T-helper 22 cell (primary cell): ENCODE data around the gene HSBP1.

Source experiments
- DNase-seq: peaks from one replicate; pipeline ENCODE4 v3.0.0-alpha.2; 2020; ENCODE audit warnings: low read depth

HSBP1 gene

GRCh38 chr16:83804366-83804765, 3.4 kb upstream of the HSBP1 start:
- no peak for DNase-seq

GRCh38 chr16:83806036-83806435, 1.7 kb upstream of the HSBP1 start:
- DNase-seq, result no peak

DNA sequence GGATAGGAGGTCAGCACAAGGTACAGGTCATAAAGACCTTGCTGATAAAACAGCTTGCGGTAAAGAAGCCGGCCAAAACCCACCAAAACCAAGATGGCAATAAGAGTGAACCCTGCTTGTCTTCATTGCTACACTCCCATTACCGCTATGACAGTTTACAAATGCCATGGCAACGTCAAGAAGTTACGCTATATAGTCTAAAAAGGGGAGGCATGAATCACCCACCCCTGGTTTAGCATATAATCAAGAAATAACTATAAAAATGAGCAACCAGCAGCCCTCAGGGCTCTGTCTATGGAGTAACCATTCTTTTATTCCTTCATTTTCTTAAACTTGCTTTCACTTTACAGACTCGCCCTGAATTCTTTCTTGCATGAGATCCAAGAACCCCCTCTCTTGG, 1.0 kb upstream of the HSBP1 start:
- no peak for DNase-seq

GRCh38 chr16:83807327-83807709, 460 bp upstream of the HSBP1 start:
- no peak for DNase-seq

- DNase-seq, result no peak
These were observed 816 bp downstream of the HSBP1 start for GRCh38 chr16:83808573-83809014.

- DNase-seq, result no peak
These were observed 1.3 kb downstream of the HSBP1 start for GRCh38 chr16:83809092-83809491.

GRCh38 chr16:83810901-83811300, 3.1 kb downstream of the HSBP1 start:
- no peak for DNase-seq

- DNase-seq, result no peak
These were observed 6.3 kb downstream of the HSBP1 start for GRCh38 chr16:83813823-83814658.

GRCh38 chr16:83814659-83814985, 6.8 kb downstream of the HSBP1 start:
- DNase-seq, result no peak

- DNase-seq, result no peak
These were observed 9.2 kb downstream of the HSBP1 start for GRCh38 chr16:83817022-83817421.

DNA sequence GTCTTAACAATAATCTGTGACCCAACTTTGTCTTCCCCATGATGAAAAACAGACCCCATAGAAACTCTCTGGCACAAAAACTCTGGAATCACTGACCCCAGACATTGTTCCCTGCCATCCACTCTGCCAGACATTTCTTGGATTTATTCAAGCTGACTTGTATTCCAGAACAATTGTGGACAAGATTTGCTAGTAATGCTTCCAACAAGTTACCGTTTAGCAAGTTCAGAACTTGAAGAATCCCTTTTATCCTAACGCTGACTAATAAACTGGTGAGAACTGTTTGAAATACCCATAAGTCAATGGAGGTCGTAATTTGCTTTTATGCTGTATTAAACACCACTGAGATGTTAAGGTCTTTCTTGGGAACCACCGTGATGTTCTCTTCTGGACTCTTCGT, 10.5 kb downstream of the HSBP1 start:
- DNase-seq, result no peak

DNA sequence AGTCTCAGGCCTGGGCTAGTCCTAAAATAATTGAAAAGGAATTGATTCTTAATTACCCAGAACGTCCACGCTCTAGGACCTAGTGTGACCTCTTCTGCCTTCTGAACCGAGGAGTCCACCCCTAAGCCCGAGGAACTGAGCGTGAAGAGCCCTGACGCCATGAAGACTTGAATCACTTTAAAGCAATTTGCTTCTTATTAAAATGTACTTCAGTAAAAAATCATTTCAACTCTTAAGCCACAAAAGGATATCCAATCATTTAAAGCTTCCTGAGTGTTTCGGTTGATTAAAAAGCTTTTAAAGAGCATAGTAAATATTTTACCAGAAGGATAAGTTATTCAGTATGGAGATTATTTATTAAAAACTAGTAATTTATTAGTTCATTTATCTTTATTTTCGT, 11.6 kb downstream of the HSBP1 start:
- DNase-seq, result no peak

GRCh38 chr16:83826146-83826913, 18.6 kb downstream of the HSBP1 start:
- DNase-seq, result peak; percentile 33

GRCh38 chr16:83830091-83830768, 22.5 kb downstream of the HSBP1 start:
- no peak for DNase-seq

DNA sequence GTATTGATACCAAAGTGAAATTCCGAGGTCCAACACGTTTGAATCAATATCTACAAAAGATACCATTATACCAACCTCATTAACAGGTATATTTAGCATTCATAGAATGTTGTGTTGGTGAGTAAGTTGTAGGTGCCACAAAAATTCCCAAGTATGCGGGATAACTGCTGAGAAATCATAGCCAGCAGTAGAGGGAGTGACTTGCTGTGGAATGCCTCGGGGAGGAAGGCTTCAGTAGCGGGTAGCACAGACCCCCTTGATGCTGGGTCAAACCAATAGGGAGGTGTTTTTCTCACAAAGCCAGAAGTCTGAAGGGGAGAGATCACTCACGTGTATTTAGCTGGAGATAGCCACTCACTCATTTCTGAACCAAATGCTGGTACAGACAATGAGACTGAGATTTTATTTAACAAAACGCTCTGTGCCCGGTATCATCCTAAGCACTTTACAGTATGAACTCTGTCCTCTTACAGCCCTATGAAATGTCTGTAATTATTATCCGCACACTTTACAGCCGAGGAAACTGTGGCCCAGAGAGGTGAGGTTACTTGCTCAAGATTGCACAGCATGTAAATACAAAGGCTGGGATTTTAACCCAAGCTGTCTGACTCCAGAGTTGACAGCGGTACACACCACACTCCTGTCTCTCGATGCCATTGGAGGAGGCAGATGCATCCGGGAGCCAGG, 23.1 kb downstream of the HSBP1 start:
- no peak for DNase-seq

DNA sequence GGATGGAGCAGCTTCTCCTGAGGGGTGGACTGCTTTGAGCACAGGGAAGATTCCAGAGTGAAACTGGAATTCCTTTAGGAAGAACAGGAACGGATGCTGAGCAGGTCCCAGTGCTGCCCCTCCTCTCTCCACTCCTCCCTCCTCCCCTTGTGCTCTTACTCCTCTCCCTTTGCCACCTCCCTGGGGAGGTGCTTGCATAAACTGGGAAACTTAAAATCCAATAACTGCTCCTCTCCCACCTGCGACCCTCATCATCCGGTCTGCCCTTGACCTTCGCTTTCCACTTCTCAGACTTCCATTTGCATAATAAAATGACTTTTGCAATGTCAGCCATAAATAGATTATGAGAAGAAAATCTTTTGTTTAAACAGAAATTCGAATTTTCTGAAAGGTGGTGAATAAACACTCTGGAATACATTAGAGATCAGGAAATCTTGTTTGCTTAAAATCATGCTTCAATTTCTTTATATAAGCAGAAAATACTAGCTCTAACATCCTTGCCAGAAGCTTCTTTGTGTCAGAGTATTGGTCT, 23.7 kb downstream of the HSBP1 start:
- DNase-seq, result no peak

GRCh38 chr16:83833921-83834320, 26.1 kb downstream of the HSBP1 start:
- no peak for DNase-seq

- no peak for DNase-seq
These were observed 28.1 kb downstream of the HSBP1 start for GRCh38 chr16:83835586-83836566.

- no peak for DNase-seq
These were observed 29.8 kb downstream of the HSBP1 start for GRCh38 chr16:83837566-83837965.

DNA sequence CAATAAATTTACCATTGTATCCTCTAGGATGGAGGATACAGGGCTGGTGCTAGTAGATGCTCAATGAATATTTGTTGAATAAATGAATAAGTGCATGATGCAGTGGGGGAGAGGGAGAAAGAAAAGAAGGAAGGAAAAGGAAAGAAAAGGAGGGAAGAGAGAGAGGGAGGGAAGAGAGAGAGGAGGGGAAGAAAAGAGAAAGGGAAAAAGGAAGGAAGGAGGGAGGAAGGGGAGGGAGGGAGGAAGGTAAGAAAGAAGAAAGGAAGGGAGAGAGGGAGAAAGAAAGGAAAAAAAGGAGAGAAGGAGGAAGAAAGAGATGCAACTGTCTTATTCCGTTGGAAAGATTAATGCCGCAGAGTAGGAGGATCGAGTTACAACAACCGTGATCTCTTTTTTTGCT, 30.4 kb downstream of the HSBP1 start:
- no peak for DNase-seq

DNA sequence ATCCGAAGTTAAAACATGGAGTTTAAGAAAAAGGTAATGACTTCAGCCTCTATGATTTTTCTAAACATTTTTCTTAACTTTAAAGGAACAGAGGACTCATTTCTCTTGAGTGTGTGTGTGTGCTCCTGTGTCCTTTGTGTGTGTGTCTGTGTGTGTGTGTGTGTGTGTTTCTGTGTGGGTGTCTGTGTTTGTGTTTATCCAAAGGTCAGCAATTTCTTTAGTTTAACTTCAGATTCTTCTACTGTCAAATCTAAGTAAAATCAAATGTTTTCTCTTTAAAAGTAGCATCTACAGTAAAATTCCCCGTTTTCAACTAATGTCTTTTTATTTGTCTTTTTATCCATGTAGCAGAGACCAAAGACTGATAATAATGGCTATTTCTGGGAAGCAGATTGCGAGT, 31.8 kb downstream of the HSBP1 start:
- no peak for DNase-seq
